Measurements from ENCODE around the gene HIVEP3.

- TF ChIP-seq, protein P1, sequence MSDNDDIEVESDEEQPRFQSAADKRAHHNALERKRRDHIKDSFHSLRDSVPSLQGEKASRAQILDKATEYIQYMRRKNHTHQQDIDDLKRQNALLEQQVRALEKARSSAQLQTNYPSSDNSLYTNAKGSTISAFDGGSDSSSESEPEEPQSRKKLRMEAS (IDR thresholded peaks at IDR 0.05): no peak
- TF ChIP-seq RAD21 (IDR thresholded peaks at IDR 0.05; ENCODE audit: low read depth) (no peak), REST (IDR thresholded peaks at IDR 0.05; ENCODE audit: low read depth) (no peak), USF1 (IDR thresholded peaks at IDR 0.05) (no peak), TAF1 (IDR thresholded peaks at IDR 0.05; ENCODE audit: low read depth) (no peak), CREB1 (IDR thresholded peaks at IDR 0.05; ENCODE audit: low read depth) (no peak), EP300 (IDR thresholded peaks at IDR 0.05; ENCODE audit: borderline replicate concordance) (no peak), NFIC (IDR thresholded peaks at IDR 0.05) (no peak), CEBPB (IDR thresholded peaks at IDR 0.05) (no peak), ZBTB7A (IDR thresholded peaks at IDR 0.05; ENCODE audit: low read depth) (no peak), YY1 (IDR thresholded peaks at IDR 0.05; ENCODE audit: low read depth) (no peak)
These were observed 58.5 kb downstream of the HIVEP3 start for GRCh38 chr1:41860214-41860613.
